ENCODE data around the gene GPR151. TPM values are rescaled to one million over a fixed set of nuclear protein-coding genes. Genes with fewer than 3 reads are reported as not detected.
"Not testable (repeated sequence)": the region's sequence is repeated elsewhere in the genome, so short reads cannot be mapped to it uniquely, and the experiment has no call there.

GPR151 gene
- not detected for polyA plus RNA-seq (2013, experiment 1 of 2)
- not detected for polyA plus RNA-seq (2013, experiment 2 of 2)

DNA sequence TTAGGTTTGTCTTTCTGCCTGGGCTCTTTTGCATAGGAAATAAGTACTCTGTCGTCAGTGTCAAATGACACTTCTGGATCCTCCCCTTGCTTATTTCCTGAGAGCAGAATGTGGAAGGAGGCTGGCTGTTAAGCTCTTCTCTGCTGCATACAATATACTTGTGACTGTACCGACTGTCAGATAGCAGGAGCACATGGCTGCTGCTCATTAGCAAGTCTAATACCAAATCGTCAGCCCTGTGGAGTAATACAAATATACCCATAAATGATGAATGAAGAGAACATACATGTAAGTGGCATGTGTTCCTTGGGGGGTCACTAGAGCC is at the start of gene GPR151:
Gene GPR151 (minus strand): TSS at position 40 of the 325 bp plus-strand sequence. CDS start 77 bp downstream, outside the sequence.
- no peak within 1 kb of the TSS for H3K4me3 ChIP-seq (ENCODE audit: extremely low read depth, insufficient read depth, low read length, poor library complexity, severe bottlenecking)
- peaks cover 10% of the 10 kb centered on the region for H3K4me1 ChIP-seq (ENCODE audit: control insufficient read depth, insufficient read depth, low read length, poor library complexity, severe bottlenecking)
- H3K36me3 ChIP-seq (ENCODE audit: control insufficient read depth, insufficient read depth, low read length): peaks cover 6% of the 10 kb centered on the region
- WGBS, 2 experiments (ENCODE audit: insufficient coverage in 2 of 2): no CpG with 5 or more reads among the region's 3 CpGs
- H3K9me3 ChIP-seq (ENCODE audit: control insufficient read depth, low read length): no peaks in the 10 kb centered on the region
- H3K27ac ChIP-seq (ENCODE audit: low read depth, low read length, severe bottlenecking): no peak within 1 kb of the TSS

DNA sequence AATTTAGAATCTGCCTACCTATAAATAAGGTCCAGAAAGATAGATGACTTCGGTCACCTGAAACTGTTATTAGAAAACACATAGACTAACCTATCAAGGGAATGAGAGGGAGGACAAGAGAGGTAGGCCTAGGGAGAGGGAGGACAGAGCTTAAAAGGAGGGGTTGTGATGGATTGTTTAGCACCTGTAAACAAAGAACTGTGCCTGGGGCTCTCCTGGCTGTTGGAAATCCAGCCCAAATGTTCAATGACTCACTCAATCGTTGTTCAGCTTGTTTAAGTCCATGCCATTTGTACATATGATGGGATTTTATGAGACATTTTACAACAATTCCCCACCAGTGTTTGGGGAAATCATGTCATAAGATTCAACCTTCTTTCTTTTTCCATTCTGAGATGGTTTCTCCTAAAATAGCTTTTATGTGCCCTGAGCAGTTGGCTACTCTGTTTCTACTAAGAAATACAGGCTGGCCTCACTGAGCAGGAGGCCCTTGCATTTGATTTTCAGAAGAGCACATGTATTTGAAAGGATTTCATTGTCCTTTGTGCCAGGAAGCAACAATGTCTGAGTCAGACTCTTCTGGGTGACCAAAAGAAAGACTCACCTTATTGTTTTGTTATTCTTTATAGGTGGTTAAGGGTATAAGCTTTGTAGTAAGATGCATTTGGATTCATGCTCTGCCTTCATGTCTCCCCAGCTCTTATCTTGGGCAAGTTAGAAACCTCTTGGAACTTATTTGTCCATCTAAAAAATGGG is 48.2 kb upstream of the GPR151 start:
- Histone ChIP-seq H3K9me3 (ENCODE audit: control insufficient read depth, low read length) (no peaks in the 10 kb centered on the region), H3K4me1 (ENCODE audit: control insufficient read depth, insufficient read depth, low read length, poor library complexity, severe bottlenecking) (peaks cover 34% of the 10 kb centered on the region), H3K4me3 (ENCODE audit: extremely low read depth, insufficient read depth, low read length, poor library complexity, severe bottlenecking) (no peak overlapping the region), H3K36me3 (ENCODE audit: control insufficient read depth, insufficient read depth, low read length) (no peaks in the 10 kb centered on the region), H3K27ac (ENCODE audit: low read depth, low read length, severe bottlenecking) (no peak overlapping the region)
- WGBS, 2 experiments (ENCODE audit: insufficient coverage in 2 of 2): no CpG with 5 or more reads among the region's 2 CpGs

DNA sequence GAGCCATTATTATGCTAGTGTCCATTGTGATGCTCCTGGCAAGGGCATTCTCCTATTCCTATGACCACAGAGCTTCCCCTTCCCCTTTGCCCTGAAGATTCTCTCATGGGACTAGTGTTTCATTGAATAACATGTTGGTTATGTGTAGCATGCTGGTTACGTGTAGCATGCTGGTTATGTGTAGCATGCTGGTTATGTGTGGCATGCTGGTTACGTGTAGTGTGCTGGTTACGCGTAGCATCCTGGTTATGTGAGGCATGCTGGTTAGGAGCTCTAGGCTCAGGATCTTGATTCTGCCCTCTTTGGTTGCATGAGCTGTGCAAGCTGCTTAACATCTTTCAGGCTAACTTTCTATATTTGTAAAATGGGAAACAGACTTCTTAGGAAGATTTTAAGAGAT is 46.5 kb upstream of the GPR151 start:
- Histone ChIP-seq H3K9me3 (ENCODE audit: control insufficient read depth, low read length) (peaks cover 4% of the 10 kb centered on the region), H3K4me1 (ENCODE audit: control insufficient read depth, insufficient read depth, low read length, poor library complexity, severe bottlenecking) (peaks cover 34% of the 10 kb centered on the region), H3K4me3 (ENCODE audit: extremely low read depth, insufficient read depth, low read length, poor library complexity, severe bottlenecking) (no peak overlapping the region), H3K36me3 (ENCODE audit: control insufficient read depth, insufficient read depth, low read length) (no peaks in the 10 kb centered on the region), H3K27ac (ENCODE audit: low read depth, low read length, severe bottlenecking) (no peak overlapping the region)
- 98% methylated on average over 4 of the region's 4 CpGs; no CpG with 5 or more reads in 1 of the 2 experiments for WGBS, 2 experiments (ENCODE audit: insufficient coverage in 2 of 2)

DNA sequence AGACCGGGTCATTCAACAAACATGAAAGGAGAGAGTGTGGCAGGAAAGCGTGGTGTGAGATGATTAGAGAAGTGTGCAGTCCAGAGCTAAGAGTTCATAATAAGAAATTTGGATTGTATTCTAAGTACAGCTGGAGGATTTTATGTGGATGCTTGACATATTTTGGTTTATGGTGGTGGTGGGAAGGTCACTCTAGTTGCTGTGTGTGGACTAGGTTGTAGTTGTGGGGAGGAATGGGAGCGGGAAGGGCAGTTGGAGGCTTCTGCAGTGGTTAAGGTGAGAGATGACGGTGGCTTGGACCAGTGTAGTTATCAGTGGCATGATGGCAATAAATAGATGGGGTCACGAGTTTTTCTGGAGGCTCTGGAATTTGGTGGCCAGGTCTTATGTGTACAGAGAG is 45.7 kb upstream of the GPR151 start:
- no peak overlapping the region for H3K27ac ChIP-seq (ENCODE audit: low read depth, low read length, severe bottlenecking)
- whole genome bisulfite sequencing, 2 experiments (ENCODE audit: insufficient coverage in 2 of 2): 91 to 92% methylated on average over 5 of the region's 5 CpGs

DNA sequence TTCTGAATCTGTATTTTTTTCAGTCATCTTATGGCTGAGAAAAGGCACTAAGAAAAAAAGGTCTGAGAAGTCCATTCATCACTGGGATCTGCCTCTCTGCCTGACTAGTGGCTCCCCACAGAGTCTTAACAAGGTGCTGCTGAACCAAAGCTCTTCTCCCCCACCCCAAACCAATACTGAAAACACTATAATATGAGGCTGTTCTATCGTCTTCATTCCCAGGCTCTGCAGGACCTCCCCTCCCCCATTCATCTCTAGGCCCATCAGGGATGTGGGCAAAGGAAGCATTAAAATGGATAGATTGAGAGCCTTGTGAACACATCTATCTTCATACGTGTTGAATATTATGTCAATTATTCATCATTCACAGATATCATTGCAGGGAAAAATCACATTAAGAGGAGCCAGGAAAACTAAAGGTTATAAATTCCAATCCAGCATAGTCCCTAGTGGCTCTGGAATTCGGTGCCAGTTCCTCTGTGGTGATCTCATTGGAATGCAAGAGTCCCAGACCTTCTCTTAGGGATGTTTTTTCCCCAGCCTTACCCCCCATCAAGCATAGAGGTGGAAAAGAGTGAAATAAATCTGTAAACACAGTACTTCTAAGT is 44.3 kb upstream of the GPR151 start:
- H3K9me3 ChIP-seq (ENCODE audit: control insufficient read depth, low read length): peaks cover 7% of the 10 kb centered on the region
- H3K4me1 ChIP-seq (ENCODE audit: control insufficient read depth, insufficient read depth, low read length, poor library complexity, severe bottlenecking): peaks cover 26% of the 10 kb centered on the region
- H3K27ac ChIP-seq (ENCODE audit: low read depth, low read length, severe bottlenecking): peak overlapping the region; percentile 95
- H3K4me3 ChIP-seq (ENCODE audit: extremely low read depth, insufficient read depth, low read length, poor library complexity, severe bottlenecking): no peak overlapping the region
- H3K36me3 ChIP-seq (ENCODE audit: control insufficient read depth, insufficient read depth, low read length): no peaks in the 10 kb centered on the region
- 40% methylated on average over 1 of the region's 3 CpGs; no CpG with 5 or more reads in 1 of the 2 experiments for WGBS, 2 experiments (ENCODE audit: insufficient coverage in 2 of 2)

More for the DNA sequence above, 45.7 kb upstream of the GPR151 start:
- Histone ChIP-seq H3K36me3 (ENCODE audit: control insufficient read depth, insufficient read depth, low read length) (no peaks in the 10 kb centered on the region), H3K4me1 (ENCODE audit: control insufficient read depth, insufficient read depth, low read length, poor library complexity, severe bottlenecking) (peaks cover 34% of the 10 kb centered on the region), H3K4me3 (ENCODE audit: extremely low read depth, insufficient read depth, low read length, poor library complexity, severe bottlenecking) (no peak overlapping the region), H3K9me3 (ENCODE audit: control insufficient read depth, low read length) (peaks cover 6% of the 10 kb centered on the region)

DNA sequence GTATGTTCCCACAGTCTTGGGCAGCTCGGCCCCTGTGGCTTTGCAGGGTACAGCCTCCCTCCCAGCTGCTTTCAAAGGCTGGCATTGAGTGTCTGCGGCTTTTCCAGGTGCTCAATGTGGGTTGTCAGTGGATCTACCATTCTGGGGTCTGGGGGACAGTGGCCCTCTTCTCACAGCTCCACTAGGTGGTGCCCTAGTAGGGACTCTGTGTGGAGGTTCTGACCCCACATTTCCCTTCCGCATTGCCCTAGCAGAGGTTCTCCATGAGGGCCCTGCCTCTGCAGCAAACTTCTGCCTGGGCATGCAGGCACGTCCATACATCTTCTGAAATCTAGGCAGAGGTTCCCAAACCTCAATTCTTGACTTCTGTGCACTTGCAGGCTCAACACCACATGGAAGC is 40.9 kb upstream of the GPR151 start:
- 89 to 100% methylated on average over 2 to 3 of the region's 4 CpGs for WGBS, 2 experiments (ENCODE audit: insufficient coverage in 2 of 2)
- H3K27ac ChIP-seq (ENCODE audit: low read depth, low read length, severe bottlenecking); H3K36me3 ChIP-seq (ENCODE audit: control insufficient read depth, insufficient read depth, low read length); H3K4me3 ChIP-seq (ENCODE audit: extremely low read depth, insufficient read depth, low read length, poor library complexity, severe bottlenecking); H3K9me3 ChIP-seq (ENCODE audit: control insufficient read depth, low read length): not testable (repeated sequence)
- peaks cover 16% of the 10 kb centered on the region for H3K4me1 ChIP-seq (ENCODE audit: control insufficient read depth, insufficient read depth, low read length, poor library complexity, severe bottlenecking)

DNA sequence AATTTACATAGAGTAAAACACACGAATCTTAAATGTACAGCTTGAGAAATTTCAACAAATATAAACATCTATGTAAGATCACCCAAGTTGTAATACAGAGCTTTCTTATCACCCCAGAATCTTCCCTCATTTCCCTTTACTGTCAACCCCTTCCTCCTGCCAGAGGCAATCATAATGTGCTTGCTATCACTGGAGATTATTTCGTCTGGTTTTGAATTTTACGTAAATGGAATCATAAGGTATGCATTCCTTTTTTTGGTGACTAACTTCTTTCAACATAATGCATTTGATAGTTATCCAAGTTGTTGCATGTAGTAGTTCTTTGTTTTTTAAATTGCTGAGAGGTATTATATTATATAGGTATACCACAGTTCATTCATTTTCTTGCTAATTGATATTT is 37.5 kb upstream of the GPR151 start:
- Histone ChIP-seq H3K36me3 (ENCODE audit: control insufficient read depth, insufficient read depth, low read length) (no peaks in the 10 kb centered on the region), H3K4me1 (ENCODE audit: control insufficient read depth, insufficient read depth, low read length, poor library complexity, severe bottlenecking) (peaks cover 2% of the 10 kb centered on the region), H3K27ac (ENCODE audit: low read depth, low read length, severe bottlenecking) (no peak overlapping the region), H3K9me3 (ENCODE audit: control insufficient read depth, low read length) (peaks cover 7% of the 10 kb centered on the region), H3K4me3 (ENCODE audit: extremely low read depth, insufficient read depth, low read length, poor library complexity, severe bottlenecking) (no peak overlapping the region)
- no CpG with 5 or more reads among the region's 3 CpGs for WGBS, 2 experiments (ENCODE audit: insufficient coverage in 2 of 2)

DNA sequence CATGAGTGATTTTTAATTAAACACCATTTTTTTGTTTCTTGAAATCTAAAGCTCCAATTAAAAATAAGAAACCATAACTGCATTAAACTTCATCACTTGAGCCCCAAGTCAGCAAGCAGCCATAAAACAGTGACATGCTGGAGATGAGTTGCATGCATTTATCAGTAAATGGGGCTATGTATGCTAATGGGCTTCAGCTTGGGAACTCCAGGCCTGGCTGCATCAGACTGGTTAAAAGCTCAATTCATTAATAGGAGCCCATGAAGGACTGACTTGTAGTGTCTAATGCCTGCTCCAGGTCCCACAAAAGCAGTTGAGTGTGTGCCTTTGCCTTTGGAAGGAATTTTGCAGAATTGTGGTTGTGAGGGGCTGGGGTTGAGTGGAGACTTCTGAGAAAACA is 33.6 kb upstream of the GPR151 start:
- H3K4me3 ChIP-seq (ENCODE audit: extremely low read depth, insufficient read depth, low read length, poor library complexity, severe bottlenecking): no peak overlapping the region
- no peaks in the 10 kb centered on the region for H3K36me3 ChIP-seq (ENCODE audit: control insufficient read depth, insufficient read depth, low read length)
- H3K4me1 ChIP-seq (ENCODE audit: control insufficient read depth, insufficient read depth, low read length, poor library complexity, severe bottlenecking): peaks cover 2% of the 10 kb centered on the region
- no peak overlapping the region for H3K27ac ChIP-seq (ENCODE audit: low read depth, low read length, severe bottlenecking)
- H3K9me3 ChIP-seq (ENCODE audit: control insufficient read depth, low read length): no peaks in the 10 kb centered on the region

DNA sequence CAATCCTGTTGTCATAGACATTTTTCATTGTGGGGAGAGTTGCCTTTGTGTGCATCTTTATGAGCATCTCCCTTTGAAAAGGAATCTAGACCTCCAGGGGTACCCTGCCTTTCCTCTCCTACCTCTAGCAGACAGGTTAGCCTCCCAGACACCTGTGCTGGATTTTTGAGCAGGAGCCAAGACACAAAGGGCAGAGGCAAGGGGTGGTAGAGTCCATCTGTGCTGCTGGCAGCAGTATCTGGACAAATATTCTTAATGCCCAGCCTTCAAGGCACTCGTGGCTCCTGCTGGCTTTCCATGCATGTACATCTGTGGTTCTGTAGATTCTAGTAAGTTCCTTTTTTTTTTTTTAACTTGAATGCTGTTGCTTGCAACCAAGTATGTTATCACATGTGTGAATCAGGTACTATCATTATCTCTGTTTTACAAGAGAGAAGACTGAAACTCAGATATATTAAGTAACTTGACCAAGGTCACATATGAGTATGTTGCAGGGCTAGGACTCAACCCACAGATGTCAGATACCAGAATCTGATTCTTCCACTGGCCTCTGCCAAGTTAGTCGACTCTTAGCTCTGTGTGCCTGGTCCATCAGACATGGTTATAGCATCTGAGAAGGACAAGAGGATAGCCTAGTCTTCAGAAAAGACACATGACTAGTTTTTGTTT is 32.9 kb upstream of the GPR151 start:
- Histone ChIP-seq H3K36me3 (ENCODE audit: control insufficient read depth, insufficient read depth, low read length) (no peaks in the 10 kb centered on the region), H3K4me1 (ENCODE audit: control insufficient read depth, insufficient read depth, low read length, poor library complexity, severe bottlenecking) (peaks cover 2% of the 10 kb centered on the region), H3K4me3 (ENCODE audit: extremely low read depth, insufficient read depth, low read length, poor library complexity, severe bottlenecking) (no peak overlapping the region), H3K27ac (ENCODE audit: low read depth, low read length, severe bottlenecking) (no peak overlapping the region), H3K9me3 (ENCODE audit: control insufficient read depth, low read length) (no peaks in the 10 kb centered on the region)
- 80% methylated on average over 1 of the region's 2 CpGs; no CpG with 5 or more reads in 1 of the 2 experiments for WGBS, 2 experiments (ENCODE audit: insufficient coverage in 2 of 2)

DNA sequence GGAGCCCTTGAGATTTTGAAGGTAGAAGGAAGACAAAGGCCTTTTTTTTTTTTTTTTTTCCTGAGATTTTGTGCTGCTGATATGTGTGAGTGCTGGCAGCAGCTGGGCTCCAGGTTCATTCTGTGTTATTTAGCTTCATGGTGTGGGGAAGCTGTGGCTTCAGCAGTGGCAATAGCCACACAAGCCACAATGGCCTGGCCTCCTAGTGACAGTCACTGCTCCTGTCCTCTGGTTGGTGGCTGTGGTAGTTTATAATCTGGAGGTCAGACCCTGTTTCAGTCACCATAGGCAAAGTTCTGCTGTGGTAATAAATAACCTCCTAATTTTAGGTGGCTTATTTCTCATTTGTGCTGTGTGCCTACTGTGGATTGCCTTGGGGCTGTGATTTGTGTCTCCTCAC is 28.2 kb upstream of the GPR151 start:
- H3K27ac ChIP-seq (ENCODE audit: low read depth, low read length, severe bottlenecking): no peak overlapping the region
- no peaks in the 10 kb centered on the region for H3K36me3 ChIP-seq (ENCODE audit: control insufficient read depth, insufficient read depth, low read length)
- no peak overlapping the region for H3K4me3 ChIP-seq (ENCODE audit: extremely low read depth, insufficient read depth, low read length, poor library complexity, severe bottlenecking)

More for the DNA sequence above, 28.2 kb upstream of the GPR151 start:
- Histone ChIP-seq H3K4me1 (ENCODE audit: control insufficient read depth, insufficient read depth, low read length, poor library complexity, severe bottlenecking) (no peaks in the 10 kb centered on the region), H3K9me3 (ENCODE audit: control insufficient read depth, low read length) (no peaks in the 10 kb centered on the region)
